NT2/D1 (cell line): ENCODE measurements around the gene CARM1.

Source experiments
- YY1 ChIP-seq: IDR thresholded peaks from 2 replicates; pipeline ENCODE4 v1.6.1; 2011; ENCODE audit not compliant: insufficient read length, insufficient read depth
- ZNF274 ChIP-seq: IDR thresholded peaks from 2 replicates; pipeline ENCODE4 v1.6.1; 2011; ENCODE audit warnings: mild to moderate bottlenecking, low read depth, low read length

GRCh38 chr19:10952809-10953208 is 81.5 kb downstream of the CARM1 start:
- TF ChIP-seq ZNF274 (no peak), YY1 (no peak)
